OCI-LY1 (cell line): ENCODE data around the gene FAM236D.
"Not testable (repeated sequence)": the region's sequence is repeated elsewhere in the genome, so short reads cannot be mapped to it uniquely, and the experiment has no call there.

Experiments
- CTCF ChIP-seq: fragments of 200-600 bp; sonication (generic), shearing (Covaris generic); IDR thresholded peaks from 2 replicates; pipeline ENCODE4 v1.5.1; 2017; ENCODE audit warnings: mild to moderate bottlenecking, antibody characterized with exemption, low read length, moderate library complexity, mixed read lengths
- EZH2 ChIP-seq: fragments of 200-600 bp; sonication (generic), shearing (Covaris generic); IDR thresholded peaks from 2 replicates; pipeline ENCODE4 v1.8.0; 2017; ENCODE audit warnings: borderline replicate concordance, mixed run types, mild to moderate bottlenecking, antibody characterized with exemption, low read length, moderate library complexity, mixed read lengths

DNA sequence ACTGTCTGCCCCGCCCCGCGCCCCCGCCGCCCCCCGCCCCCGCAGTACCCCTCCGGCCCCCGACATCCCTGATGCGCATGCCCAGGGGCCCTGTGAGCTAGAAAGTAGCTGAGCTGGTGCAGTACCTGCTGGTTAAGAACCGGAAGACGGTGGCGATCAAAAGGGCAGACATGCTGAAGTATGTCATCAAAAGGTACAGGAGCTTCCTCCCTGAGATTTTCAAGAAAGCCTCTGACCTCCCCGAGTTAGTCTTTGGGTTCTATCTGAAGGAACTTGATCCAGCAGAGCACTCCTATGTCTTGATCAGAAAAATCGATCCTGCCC lies 30.6 kb downstream of the FAM236D start:
- TF ChIP-seq CTCF, EZH2: not testable (repeated sequence)
